Measurements from ENCODE around the gene TNFRSF4. TPM values are rescaled to one million over a fixed set of nuclear protein-coding genes. Genes with fewer than 3 reads are reported as not detected.
A peak's percentile ranks its signal among the peaks of the same experiment; 100 is the strongest.

The TNFRSF4 gene
- total RNA-seq, 1 experiment from 2014 or later = not detected

DNA sequence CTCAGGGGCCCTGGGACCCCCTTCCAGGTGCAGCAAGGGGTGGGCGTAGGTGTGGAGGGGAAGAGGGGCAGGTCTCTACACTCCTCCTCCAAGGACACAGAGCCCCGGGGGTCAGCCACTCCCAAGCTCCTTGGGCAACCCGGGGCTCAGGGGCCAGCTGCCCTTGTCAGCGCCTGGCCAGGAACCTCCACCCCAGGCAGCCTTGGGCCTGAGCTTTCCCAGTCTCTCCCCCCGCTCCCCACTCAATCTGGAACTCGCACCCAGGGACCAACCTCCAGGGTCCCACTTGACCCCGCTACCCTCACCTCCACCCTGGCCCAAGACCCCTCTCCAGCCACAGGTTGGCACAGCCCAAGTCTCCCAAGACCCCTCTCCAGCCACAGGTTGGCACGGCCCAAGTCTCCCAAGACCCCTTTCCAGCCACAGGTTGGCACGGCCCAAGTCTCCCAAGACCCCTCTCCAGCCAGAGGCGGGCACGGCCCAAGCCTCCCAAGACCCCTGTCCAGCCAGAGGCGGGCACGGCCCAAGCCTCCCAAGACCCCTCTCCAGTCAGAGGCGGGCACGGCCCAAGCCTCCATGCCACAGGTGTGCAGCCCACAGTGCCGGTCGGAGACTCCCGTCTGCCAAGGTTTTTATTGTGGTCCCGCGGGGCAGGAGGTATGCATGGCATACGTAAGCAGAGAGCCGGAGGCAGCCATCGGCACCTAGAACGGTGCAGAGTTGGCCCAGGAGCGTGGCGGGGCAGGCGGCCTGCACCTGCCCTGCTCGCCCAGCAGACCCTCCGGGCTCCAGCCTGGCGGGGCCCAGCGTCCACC lies 3.0 kb downstream of the TNFRSF4 start:
- in situ Hi-C loops (cut with HindIII; ENCODE audit: low pct_unique_long_range_greater_than_20kb, low sequenced_read_pairs) = no loop called here
- DNase-seq (ENCODE audit: low read depth) = no peak

DNA sequence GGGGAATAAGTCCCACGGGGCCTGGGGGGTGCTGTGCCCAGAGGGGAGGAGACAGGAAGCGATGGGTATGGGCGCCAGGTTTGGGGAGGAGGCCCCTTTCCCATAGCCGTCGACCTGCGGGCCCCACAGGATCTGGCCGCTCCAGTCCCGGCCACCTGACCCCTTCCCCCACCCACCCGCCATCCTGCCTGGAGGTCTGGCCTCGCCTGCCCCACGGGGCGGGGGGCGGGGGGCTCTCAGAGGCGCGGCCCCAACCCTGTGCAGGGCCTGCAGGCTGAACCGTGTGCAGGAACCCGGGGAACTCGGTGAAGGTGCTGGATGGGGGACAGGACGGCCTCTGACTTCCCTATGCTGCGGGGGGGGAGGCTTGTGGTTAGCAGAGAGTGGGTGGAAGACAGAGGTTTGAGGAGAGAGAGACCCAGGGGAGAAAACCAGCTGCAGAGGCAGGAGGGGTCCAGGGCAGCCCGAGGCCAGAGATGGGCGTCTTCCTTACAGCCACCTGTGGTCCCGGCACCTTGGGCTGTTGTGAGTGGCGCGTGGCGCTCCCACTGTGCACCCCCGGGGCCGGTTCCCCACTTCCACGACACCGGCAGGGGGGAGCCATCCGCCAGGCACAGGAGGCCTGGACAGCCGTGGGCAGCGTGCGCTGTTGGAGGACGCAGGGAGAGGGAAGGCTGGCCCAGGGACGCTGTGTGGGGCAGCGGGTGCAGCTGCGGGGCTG lies 5.1 kb downstream of the TNFRSF4 start:
- DNase-seq (ENCODE audit: low read depth) = no peak
- in situ Hi-C loops (cut with HindIII; ENCODE audit: low pct_unique_long_range_greater_than_20kb, low sequenced_read_pairs) = no loop called here

DNA sequence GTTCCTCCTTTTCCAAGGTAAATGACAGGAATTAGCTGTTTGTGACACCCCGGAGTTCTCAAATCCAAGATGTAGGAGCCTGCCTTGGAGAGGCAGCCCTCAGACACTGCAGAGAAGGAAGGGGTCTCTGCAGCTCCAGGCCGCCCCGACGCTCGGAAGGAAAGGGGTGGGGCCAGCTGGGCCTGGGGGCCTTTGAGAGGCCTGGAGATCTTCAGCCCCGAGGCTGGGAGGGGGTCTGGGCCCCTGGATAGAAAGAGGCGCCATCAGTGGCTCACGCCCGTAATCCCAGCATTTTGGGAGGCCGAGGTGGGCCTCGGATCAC lies 6.4 kb downstream of the TNFRSF4 start:
- in situ Hi-C loops (cut with HindIII; ENCODE audit: low pct_unique_long_range_greater_than_20kb, low sequenced_read_pairs) = no loop called here
- DNase-seq (ENCODE audit: low read depth) = no peak

DNA sequence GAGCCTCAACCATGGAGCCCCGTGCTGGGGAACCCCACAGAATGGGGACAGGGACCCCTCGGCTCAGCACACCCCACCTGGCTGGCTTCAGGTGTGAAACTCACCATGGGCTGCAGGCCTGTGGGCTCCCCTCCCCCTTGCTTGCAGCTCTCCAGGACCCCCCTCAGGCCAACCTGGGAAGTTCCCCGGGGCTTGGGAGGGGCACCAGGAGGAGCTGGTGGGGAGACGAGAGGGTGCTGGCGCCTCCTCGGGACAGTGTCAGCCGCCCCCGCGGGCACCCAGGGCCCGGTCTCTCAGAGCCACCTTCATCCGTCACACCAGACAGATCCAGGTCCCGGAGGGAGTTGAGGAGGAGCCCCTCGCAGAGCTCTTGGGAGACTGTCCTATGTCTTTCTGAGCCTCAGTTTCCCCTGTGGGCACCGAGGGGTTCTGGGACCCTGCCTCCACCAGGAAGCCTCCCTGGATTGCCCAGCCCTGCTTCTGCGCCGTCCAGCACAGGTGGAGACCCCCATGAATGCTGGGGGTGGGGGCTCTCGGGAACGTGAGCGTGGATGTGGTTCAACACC lies 6.9 kb downstream of the TNFRSF4 start:
- in situ Hi-C loops (cut with HindIII; ENCODE audit: low pct_unique_long_range_greater_than_20kb, low sequenced_read_pairs) = no loop called here
- DNase-seq (ENCODE audit: low read depth) = no peak

DNA sequence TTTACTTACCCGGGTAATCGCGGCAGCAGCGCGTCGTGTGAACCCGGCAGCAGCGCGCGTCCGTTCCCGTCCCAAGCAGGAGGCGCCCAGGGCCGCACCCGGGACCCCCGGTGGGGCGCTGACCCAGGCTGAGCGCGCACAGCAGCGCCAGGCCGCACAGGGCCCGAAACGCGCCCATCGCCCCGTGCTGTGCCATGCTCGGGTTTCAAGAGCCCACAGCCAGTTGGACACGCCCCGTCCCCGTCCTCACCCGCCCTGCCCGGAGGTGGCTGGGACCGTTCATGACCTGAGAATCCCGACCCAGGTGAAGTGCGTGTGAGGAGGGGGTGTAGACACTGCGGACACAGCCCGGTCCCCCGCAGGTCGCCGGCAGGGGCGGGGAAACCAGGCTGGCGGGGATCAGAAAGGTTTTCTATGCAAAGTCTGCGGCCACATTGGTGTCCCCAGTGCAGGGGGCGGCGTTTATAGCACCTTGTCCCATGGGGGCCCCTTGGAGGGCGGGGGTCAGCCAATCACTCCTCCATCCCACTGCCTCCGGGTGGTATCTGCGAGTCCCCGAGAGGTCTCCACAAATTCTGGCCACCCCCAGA lies 7.5 kb downstream of the TNFRSF4 start, which contains the start of gene TNFRSF18:
TNFRSF18 (minus strand) TSS at position 217 of the 590 bp plus-strand sequence; CDS start at position 196, 21 bp downstream.
- DNase-seq (ENCODE audit: low read depth) = no peak
- in situ Hi-C loops (cut with HindIII; ENCODE audit: low pct_unique_long_range_greater_than_20kb, low sequenced_read_pairs) = no loop called here

DNA sequence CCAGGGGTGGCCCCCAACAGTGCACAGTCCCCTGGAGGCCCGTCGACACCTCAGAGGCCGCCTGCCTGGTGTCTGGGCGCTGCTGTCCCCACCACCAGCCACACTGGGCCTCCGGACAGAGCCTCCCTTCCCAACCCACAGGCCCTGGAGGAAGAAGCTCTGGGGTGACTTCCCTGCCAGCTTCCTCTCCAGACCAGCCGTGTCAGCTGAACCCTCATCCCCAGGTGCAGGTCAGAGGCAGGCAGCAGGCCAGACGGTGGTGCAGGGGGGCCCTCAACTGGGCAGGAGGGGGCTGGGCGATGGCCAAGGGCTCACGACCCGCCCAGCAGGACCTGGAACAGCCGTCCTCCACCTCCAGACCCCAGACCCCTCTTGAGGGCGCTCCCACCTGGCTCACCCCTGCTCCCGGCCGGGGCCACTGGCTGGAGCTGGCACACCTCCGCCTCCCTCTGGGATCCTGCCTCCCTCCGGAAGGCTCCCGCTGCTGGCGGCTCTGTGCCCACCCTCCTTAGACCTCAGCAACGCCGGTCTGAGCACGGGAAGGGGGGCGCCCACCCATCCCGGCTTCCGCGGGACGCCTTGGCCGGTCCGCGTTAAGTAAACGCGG lies 8.1 kb downstream of the TNFRSF4 start:
- in situ Hi-C loops (cut with HindIII; ENCODE audit: low pct_unique_long_range_greater_than_20kb, low sequenced_read_pairs) = no loop called here
- no peak for DNase-seq (ENCODE audit: low read depth)

DNA sequence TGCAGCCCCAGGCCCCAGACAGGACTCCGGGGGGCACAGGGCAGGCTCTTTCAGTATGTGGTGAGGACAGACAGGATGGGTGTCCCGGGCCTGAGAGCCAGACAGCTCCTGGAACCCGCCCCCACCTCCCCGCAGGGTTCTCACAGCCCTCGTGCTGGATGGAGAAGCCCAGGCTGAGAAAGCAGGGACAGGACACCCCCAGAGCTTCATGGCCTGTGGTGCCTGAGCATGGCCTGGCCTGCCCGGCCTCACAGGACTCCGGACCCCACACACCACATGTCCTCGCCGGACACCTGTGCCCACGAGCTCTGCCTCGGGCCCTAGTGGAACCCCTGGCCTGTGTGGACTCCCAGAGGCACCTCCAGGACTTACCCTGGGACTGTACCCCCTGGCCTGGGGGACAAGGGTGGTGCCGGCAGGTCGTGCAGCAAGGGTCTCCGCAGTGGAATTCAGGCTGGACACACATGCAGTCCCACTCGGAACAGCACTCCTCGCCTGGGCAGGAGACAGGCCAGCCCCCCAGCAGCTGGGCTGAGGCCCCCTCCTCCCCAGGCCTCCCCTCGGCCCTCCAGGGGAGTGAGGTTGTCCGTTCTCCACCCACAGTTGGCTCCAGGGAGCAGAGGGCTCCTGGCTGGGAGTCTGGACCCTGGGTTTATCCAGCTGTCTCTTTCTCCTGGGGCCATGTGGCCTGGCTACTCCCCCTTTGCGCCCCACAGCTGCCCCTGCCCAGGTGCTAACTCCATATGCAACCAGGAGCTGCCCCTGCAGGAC lies 8.8 kb downstream of the TNFRSF4 start:
- DNase-seq (ENCODE audit: low read depth) = no peak
- in situ Hi-C loops (cut with HindIII; ENCODE audit: low pct_unique_long_range_greater_than_20kb, low sequenced_read_pairs) = no loop called here

DNA sequence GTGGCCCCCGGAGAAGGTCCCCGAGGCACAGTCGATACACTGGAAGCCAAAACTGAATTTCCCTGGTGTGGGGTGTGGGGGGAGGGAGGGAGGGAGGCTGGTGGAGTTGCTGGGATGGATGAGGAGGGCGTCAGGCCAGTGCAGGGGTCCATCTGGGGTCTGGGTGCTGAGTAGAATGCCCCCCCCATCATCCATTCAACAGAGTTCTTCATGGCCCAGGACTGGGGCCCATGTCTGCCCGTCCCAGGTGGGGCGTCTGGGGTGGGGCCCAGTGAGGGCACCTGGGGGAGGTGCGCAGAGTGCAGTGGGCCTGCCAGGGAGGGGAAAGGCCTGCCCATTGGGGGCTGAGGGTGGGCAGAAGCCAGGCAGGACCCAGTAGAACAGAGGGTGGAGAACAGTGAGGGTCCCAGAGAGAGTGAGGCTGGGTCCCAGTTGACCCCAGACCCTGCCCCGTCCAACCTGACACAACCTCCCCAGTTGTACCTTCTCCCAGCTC lies 9.5 kb downstream of the TNFRSF4 start:
- no peak for DNase-seq (ENCODE audit: low read depth)
- in situ Hi-C loops (cut with HindIII; ENCODE audit: low pct_unique_long_range_greater_than_20kb, low sequenced_read_pairs) = no loop called here

DNA sequence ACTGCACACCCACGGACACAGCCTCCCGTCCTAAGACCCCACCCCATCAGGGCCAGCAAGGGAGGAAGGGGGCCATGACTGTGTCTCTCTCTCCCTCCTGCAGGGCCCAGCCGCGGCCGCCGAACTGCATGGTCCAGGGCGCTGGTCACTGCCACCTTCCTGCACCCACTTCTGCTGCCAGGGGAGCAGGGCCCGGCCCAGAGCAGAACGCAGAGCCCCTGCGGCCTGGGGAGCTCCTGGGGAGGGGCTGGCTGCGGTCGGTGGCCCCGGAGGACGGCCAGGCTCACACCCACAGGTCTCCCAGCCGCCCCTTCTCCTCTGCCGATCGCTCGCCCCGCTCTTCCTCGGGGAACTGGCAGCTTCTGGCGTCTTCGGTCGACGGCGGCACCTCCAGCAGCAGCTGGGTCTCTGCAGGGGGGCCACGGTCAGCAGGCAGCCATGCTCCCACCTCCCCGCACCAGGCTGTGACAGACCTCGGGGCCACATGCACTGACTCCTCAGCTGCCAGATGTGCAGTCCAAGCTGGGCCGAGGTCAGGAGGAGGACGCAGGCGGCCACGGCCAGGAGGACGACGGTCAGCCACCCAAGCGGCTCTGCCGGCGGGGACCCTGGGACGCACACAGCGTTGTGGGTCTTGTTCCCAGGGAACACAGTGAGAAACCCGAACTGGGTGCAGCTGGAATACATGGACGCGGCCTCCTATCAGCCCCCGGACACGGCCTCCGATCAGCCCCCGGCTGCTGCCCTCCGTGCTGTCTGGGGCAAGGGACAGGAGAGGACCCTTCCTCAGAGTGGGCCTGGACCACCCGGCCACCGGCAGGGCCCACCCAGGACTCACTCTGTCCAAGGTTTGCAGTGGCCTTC lies 10.2 kb downstream of the TNFRSF4 start:
- no peak for DNase-seq (ENCODE audit: low read depth)
- in situ Hi-C loops (cut with HindIII; ENCODE audit: low pct_unique_long_range_greater_than_20kb, low sequenced_read_pairs) = no loop called here

DNA sequence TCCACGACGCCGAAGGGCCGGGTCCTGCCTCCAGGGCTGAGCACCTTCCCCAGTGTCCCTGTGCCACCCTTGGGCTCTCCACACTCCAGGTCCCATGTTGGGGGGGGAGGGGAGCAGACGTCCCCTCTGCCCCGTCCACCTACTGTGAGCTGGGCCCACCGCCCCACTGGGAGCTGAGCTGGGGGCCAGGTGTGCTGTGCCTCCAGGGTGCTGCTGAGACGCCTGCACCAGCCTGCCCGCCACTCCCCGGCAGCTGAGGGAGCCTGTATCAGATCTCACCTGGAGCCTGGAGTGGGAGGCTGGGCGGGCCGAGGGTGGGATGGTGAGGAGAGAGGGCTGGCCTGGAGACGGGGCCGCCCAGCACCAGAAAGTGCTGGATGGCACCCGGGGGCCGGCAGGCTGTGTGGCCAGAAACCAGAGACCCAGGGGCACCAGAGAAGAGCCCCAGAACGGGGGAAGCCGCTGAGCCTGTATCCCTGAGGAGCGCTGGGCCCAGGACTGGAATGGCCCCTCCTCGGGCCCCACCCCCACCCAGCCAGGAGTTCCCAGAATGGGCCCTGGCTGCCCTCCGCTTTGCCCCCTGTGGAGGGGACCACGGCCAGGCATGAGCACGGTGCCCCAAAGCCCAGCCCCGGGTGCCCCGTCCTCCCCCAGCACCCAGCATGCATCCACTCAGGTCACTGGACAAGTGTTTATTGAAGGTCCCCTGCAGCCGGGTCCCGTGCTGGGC lies 11.0 kb downstream of the TNFRSF4 start:
- DNase-seq (ENCODE audit: low read depth) = no peak
- in situ Hi-C loops (cut with HindIII; ENCODE audit: low pct_unique_long_range_greater_than_20kb, low sequenced_read_pairs) = no loop called here

DNA sequence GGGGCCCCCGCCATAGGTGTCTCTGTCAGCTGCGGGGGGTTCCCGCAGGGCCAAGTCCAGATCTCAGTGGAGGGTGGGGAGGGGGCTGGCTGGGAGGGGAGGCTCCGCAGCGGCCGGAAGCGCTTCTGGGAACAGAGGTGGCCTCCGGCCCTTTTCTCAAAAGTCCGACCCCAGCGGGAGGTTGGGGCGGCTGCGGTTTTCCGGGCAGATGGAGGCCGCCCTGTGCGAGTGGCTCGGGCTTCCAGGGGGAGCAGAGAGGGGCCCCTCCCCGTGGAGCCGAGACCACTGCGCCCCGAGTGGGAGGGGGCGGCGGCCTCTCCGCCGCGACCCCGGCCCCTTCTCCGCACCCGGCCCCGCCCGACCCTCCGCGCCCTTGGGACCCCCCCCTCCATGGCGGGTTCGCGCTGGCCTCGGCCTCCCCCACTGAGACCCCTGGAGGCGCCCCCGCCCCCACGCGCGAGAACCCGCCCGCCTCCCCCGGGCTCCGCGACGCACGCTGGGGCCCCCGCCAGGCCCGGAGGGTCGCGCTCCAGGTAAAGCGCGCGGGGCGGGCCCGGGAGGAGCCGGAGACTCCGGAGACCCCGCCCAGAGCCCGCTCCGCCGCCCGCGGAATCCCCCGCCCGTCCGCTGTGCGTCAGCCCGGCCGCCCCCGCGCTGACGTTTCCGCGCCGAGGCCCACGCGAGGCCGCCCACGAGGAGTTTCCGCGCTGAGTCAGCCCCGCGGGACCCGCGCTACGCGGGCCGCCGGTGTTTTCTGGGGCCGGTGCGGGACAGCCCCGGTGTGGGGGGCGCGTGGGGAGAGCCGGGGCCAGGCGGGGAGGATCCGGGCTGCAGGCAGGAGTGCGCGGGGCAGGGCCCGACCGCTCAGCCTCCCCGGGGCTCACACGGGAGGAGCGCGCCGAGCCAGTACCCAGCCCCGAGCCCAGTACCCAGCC lies 12.8 kb downstream of the TNFRSF4 start:
- DNase-seq (ENCODE audit: low read depth) = peak; percentile 14

DNA sequence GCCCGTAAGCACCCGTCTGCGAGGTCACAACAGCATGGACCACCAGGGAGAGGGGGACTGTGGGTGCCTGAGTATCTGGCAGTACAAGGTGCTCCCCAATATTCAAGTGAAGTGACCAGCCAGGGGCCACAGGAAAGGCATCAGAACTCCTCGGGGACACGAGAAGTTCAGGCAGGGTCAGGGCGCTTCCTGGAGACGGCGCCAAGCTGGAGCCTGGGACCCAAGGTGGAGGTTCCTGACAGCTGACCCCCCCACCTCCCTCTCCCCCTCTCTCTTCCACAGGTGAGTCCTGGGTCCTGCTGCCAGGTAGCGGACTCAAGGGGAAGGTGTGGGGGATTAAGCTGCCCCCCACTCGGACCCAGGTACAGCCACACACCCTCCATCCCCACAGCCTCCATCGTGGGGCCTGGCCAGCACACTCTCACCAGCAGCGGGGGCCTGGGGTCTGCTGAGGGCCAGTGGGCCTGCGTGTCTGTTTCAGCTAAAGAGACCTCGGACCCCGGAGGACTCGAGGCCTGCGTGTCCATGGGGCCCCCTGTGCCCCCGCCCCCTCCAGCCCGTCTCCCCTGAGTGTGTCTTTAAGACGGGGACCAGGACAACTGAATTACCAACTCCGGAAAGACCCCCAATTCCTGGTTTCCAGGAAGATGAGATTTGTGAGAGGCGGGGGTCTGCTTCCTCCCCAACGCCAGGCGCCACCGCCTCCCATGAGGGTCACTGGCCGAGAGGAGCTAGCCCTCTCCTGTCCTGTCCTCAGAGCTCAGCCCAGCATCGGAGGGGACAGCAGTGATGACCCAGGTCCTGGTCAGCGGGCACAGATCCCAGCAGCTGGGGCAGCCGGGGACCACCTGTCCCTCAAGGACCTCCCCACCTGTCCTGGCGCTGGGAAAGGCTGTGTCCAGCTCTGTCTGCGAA lies 13.7 kb downstream of the TNFRSF4 start:
- DNase-seq (ENCODE audit: low read depth) = no peak
- in situ Hi-C loops (cut with HindIII; ENCODE audit: low pct_unique_long_range_greater_than_20kb, low sequenced_read_pairs) = no loop called here

More for the DNA sequence above, 12.8 kb downstream of the TNFRSF4 start:
- in situ Hi-C loops (cut with HindIII; ENCODE audit: low pct_unique_long_range_greater_than_20kb, low sequenced_read_pairs) = no loop called here

DNA sequence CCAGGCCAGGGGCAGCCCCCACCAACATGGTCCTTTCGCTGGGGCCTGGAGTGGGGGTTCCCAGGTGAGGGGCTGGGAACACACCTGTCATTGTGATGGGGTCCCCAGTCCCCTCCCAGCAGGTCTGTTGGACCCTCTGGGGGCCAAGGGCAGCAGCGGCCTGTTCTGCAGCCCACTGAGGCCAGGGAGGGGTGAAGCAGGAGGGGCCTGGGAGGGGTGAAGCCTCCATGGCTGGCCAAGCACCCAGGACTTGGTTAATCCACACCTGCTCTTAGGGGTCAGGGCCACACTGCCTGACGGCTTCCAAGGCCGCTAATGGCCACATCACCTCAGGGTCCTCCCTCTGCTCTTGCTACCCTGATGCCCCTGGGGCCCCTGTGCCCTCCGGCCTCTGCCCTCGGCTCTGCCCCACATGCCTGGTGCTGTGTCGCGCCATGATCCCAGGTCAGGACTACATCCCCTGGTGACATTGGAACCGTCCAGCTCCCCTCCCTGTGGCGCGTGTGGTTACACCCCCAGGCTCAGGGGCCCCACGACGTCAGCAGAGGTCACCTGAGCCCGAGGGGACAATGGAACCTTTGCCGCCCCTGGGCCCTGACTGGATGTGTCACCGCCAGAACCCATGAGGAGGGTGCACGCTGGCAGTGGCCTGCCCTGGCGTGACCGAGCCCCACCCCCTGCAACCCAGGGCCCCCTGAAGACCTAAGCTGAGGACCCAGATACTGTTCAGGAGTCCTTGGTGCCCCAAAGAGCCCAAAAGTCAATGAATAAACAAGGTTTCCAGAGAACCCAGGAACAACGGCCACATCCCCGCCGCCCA lies 14.6 kb downstream of the TNFRSF4 start:
- no peak for DNase-seq (ENCODE audit: low read depth)
- in situ Hi-C loops (cut with HindIII; ENCODE audit: low pct_unique_long_range_greater_than_20kb, low sequenced_read_pairs) = no loop called here
